ENCODE measurements around the gene MAP1LC3B. TPM values are rescaled to one million over a fixed set of nuclear protein-coding genes. Genes with fewer than 3 reads are reported as not detected.

Gene MAP1LC3B
- total RNA-seq, 1 experiment from 2014 or later, result 72.3 TPM

- H3K27ac Mint-ChIP-seq (ENCODE audit: unreplicated experiment), result no peak overlapping the region
- H3K36me3 ChIP-seq (ENCODE audit: control insufficient read depth, insufficient read depth, low read length), result peaks cover 2% of the 10 kb centered on the region; the same call in 1 of the 2 replicates
- H3K27me3 Mint-ChIP-seq (ENCODE audit: insufficient read depth, unreplicated experiment), result no peaks in the 10 kb centered on the region
- peaks cover 23% of the 10 kb centered on the region for H3K36me3 Mint-ChIP-seq (ENCODE audit: insufficient read depth, unreplicated experiment)
- no peaks in the 10 kb centered on the region for H3K9me3 ChIP-seq
- no peaks in the 10 kb centered on the region for H3K27me3 ChIP-seq (replicated peaks; ENCODE audit: control insufficient read depth, insufficient read depth, low read length)
- intact Hi-C loops (cut with micrococcal nuclease; ENCODE audit: unreplicated experiment), result no loop called here
- no peak for TF ChIP-seq CTCF (IDR thresholded peaks at IDR 0.05; ENCODE audit: insufficient read depth in 1 of 2, low read depth in 1 of 2, low read length in 1 of 2, severe bottlenecking in 1 of 2, unreplicated experiment in 1 of 2)
- H3K9me3 Mint-ChIP-seq (ENCODE audit: unreplicated experiment), result no peaks in the 10 kb centered on the region
- H3K4me1 Mint-ChIP-seq (ENCODE audit: low read depth, unreplicated experiment), result no peaks in the 10 kb centered on the region
- no peak for DNase-seq
- ChIA-PET POLR2A (no interaction called here), CTCF (interaction anchor here (0.8 kb wide), 1 partner anchor 25 kb away, joined by 3 read pairs; no protein-coding TSS in a partner anchor)
- H3K4me3 ChIP-seq (ENCODE audit: low read depth, low read length), result no peak overlapping the region
- no peak overlapping the region for H3K4me3 Mint-ChIP-seq (ENCODE audit: unreplicated experiment)
- BruUV-seq (replicated peaks), result no TSS peak
- H3K4me1 ChIP-seq, result no peaks in the 10 kb centered on the region
Observed at GRCh38 chr16:87436225-87437172, 44.4 kb downstream of the MAP1LC3B start.

- no peaks in the 10 kb centered on the region for H3K4me1 ChIP-seq
- no peak for TF ChIP-seq CTCF (IDR thresholded peaks at IDR 0.05; ENCODE audit: insufficient read depth in 1 of 2, low read depth in 1 of 2, low read length in 1 of 2, severe bottlenecking in 1 of 2, unreplicated experiment in 1 of 2)
- H3K27me3 ChIP-seq (replicated peaks; ENCODE audit: control insufficient read depth, insufficient read depth, low read length), result no peaks in the 10 kb centered on the region
- ChIA-PET POLR2A (no interaction called here), CTCF (no interaction called here)
- Mint-ChIP-seq H3K27ac (ENCODE audit: unreplicated experiment) (no peak overlapping the region), H3K36me3 (ENCODE audit: insufficient read depth, unreplicated experiment) (peaks cover 19% of the 10 kb centered on the region), H3K27me3 (ENCODE audit: insufficient read depth, unreplicated experiment) (no peaks in the 10 kb centered on the region), H3K9me3 (ENCODE audit: unreplicated experiment) (no peaks in the 10 kb centered on the region), H3K4me3 (ENCODE audit: unreplicated experiment) (no peak overlapping the region), H3K4me1 (ENCODE audit: low read depth, unreplicated experiment) (no peaks in the 10 kb centered on the region)
- intact Hi-C loops (cut with micrococcal nuclease; ENCODE audit: unreplicated experiment), result no loop called here
- BruUV-seq (replicated peaks), result no TSS peak
- no peaks in the 10 kb centered on the region for H3K9me3 ChIP-seq
- DNase-seq, result no peak
- H3K4me3 ChIP-seq (ENCODE audit: low read depth, low read length), result no peak overlapping the region
- H3K36me3 ChIP-seq (ENCODE audit: control insufficient read depth, insufficient read depth, low read length), result peaks cover 2% of the 10 kb centered on the region; the same call in 1 of the 2 replicates
Observed at GRCh38 chr16:87437327-87437726, 45.2 kb downstream of the MAP1LC3B start.

GRCh38 chr16:87437911-87438610 lies 45.9 kb downstream of the MAP1LC3B start:
- H3K4me3 ChIP-seq (ENCODE audit: low read depth, low read length), result no peak overlapping the region

More at GRCh38 chr16:87437911-87438610, 45.9 kb downstream of the MAP1LC3B start:
- intact Hi-C loops (cut with micrococcal nuclease; ENCODE audit: unreplicated experiment), result no loop called here
- no peaks in the 10 kb centered on the region for H3K4me1 Mint-ChIP-seq (ENCODE audit: low read depth, unreplicated experiment)
- H3K27me3 ChIP-seq (replicated peaks; ENCODE audit: control insufficient read depth, insufficient read depth, low read length), result no peaks in the 10 kb centered on the region
- H3K27me3 Mint-ChIP-seq (ENCODE audit: insufficient read depth, unreplicated experiment), result no peaks in the 10 kb centered on the region
- H3K27ac Mint-ChIP-seq (ENCODE audit: unreplicated experiment), result no peak overlapping the region
- no TSS peak for BruUV-seq (replicated peaks)
- no peak for TF ChIP-seq CTCF (IDR thresholded peaks at IDR 0.05; ENCODE audit: insufficient read depth in 1 of 2, low read depth in 1 of 2, low read length in 1 of 2, severe bottlenecking in 1 of 2, unreplicated experiment in 1 of 2)
- DNase-seq, result no peak
- peaks cover 2% of the 10 kb centered on the region; the same call in 1 of the 2 replicates for H3K36me3 ChIP-seq (ENCODE audit: control insufficient read depth, insufficient read depth, low read length)
- ChIA-PET CTCF (interaction anchor here (0.8 kb wide), 1 partner anchor 133 kb away, joined by 3 read pairs; no protein-coding TSS in a partner anchor), POLR2A (no interaction called here)
- H3K9me3 Mint-ChIP-seq (ENCODE audit: unreplicated experiment), result no peaks in the 10 kb centered on the region
- no peaks in the 10 kb centered on the region for H3K4me1 ChIP-seq
- peaks cover 19% of the 10 kb centered on the region for H3K36me3 Mint-ChIP-seq (ENCODE audit: insufficient read depth, unreplicated experiment)
- H3K4me3 Mint-ChIP-seq (ENCODE audit: unreplicated experiment), result no peak overlapping the region
- no peaks in the 10 kb centered on the region for H3K9me3 ChIP-seq
